Stomach (tissue), 9 donors: ENCODE data around the gene ENOX1. TPM values are rescaled to one million over a fixed set of nuclear protein-coding genes. Genes with fewer than 3 reads are reported as not detected.

Source experiments
- DNase-seq, 2 donors: peaks; one replicate each; pipeline versions ENCODE4 v3.0.0 to v3.0.0-alpha.2; 2013 to 2019
- H3K27ac ChIP-seq, 5 donors: fragments of 200-600 bp in 4 of 5; sonication (generic) in 4 of 5; one replicate each; pipeline ENCODE4 v1.5.1; 2013 to 2019; ENCODE audit warnings: mild to moderate bottlenecking in 1 of 5, moderate library complexity in 1 of 5
- H3K27me3 ChIP-seq, 3 donors: fragments of 200-600 bp; sonication (generic); one replicate each; pipeline ENCODE4 v1.5.1; 2017 to 2019; ENCODE audit warnings: mixed run types in 1 of 3
- H3K36me3 ChIP-seq, 4 donors: fragments of 200-600 bp; sonication (generic); 1 replicate in 3 of 4; 2 replicates in 1 of 4; pipeline ENCODE4 v1.5.1; 2016 to 2019
- H3K4me1 ChIP-seq, 4 donors: fragments of 200-600 bp; sonication (generic); one replicate each; pipeline ENCODE4 v1.5.1; 2016 to 2019
- H3K4me3 ChIP-seq, 4 donors: fragments of 200-600 bp; sonication (generic) in 3 of 4; one replicate each; pipeline ENCODE4 v1.5.1; 2016 to 2019; ENCODE audit warnings: mild to moderate bottlenecking in 1 of 4
- H3K9me3 ChIP-seq, 4 donors: fragments of 200-600 bp; sonication (generic); one replicate each; pipeline ENCODE4 v1.5.1; 2016 to 2019
- EP300 ChIP-seq: sonication (generic); formaldehyde crosslinking; IDR thresholded peaks from one replicate; pipeline ENCODE4 v1.6.1; 2017; ENCODE audit warnings: antibody characterized with exemption
- POLR2A ChIP-seq, 4 donors: fragments of 450-650 bp; IDR thresholded peaks; one replicate each; pipeline ENCODE4 v1.6.1; 2016; ENCODE audit warnings: antibody characterized with exemption in 4 of 4, control low read depth in 2 of 4, mild to moderate bottlenecking in 1 of 4, moderate library complexity in 1 of 4
- POLR2AphosphoS5 ChIP-seq, 3 donors: sonication (generic); formaldehyde crosslinking; IDR thresholded peaks; one replicate each; pipeline ENCODE4 v1.6.1; 2016; ENCODE audit warnings: antibody characterized with exemption in 3 of 3
- WGBS, 5 donors: extraction: QIAGEN DNeasy Blood & Tissue Kit in 3 of 5; methylation state at CpG; one replicate each; pipeline versions ENCODE4 v1.1.5 to v1.1.7; 2013 to 2018; 5-methylcytosine and 5-hydroxymethylcytosine counted together
- intact Hi-C: fragments of 100-400 bp; cut with DNase I; formaldehyde crosslinking; loops from one replicate; pipeline ENCODE4 v1.15.1; 2023; ENCODE audit warnings: low total_unique reads
- polyA plus RNA-seq, 3 donors: library from polyadenylated mRNA; stranded (reverse); fragments of 200-250 nt; gene quantifications; one replicate each; pipeline ENCODE4 v1.2.3, GENCODE V29; 2013
- total RNA-seq, 5 donors: library from RNA; depleted of rRNA; stranded (reverse); fragments of >200 nt; gene quantifications; one replicate each; pipeline versions ENCODE4 v1.1.0 to v1.2.3, GENCODE V29; 2014 to 2016
- TF ChIP-seq, protein P1 (sequence below), 7 experiments: fragments of 450-650 bp in 4 of 7; fragments of 200-600 bp in 3 of 7; sonication (generic) in 3 of 7; IDR thresholded peaks; one replicate each; pipeline ENCODE4 v1.5.1; 2016 to 2019; ENCODE audit warnings: antibody characterized with exemption in 7 of 7, control low read depth in 2 of 7, mild to moderate bottlenecking in 1 of 7
- donor health status: healthy with polysubstance abuse.
- donor health status: Bipolar disorder and iron deficiency.
- donor health status: healthy.

Gene ENOX1
- total and polyA plus RNA-seq, 8 donors, result 0.46 to 6.2 (median 1.4) TPM; not detected in 1

DNA sequence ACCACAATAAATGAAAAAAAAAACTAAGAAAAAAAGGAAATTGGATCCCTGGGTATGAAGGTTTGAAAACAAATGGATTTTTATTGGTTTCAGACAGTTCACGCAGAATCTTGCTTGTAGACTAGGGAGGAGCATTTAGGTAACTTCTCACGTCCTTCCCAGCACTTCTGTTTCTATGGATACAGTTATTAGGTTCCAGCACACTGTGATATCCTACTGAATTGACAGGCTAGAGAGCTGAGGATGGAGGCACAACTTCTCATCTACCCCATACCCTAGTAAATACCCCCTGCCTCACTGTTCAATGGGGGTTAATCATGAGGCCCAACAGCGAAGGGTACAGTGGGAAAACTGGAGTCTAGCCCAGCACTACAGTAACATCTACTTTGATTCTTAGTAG is 304.1 kb downstream of the ENOX1 start:
- intact Hi-C loops, result no loop called here
- no peaks in the 10 kb centered on the region for H3K27me3 ChIP-seq
- no peaks in the 10 kb centered on the region for H3K9me3 ChIP-seq
- DNase-seq, result no peak
- no peak overlapping the region for H3K4me3 ChIP-seq
- WGBS, 5 donors, result 81 to 92% (median 91%) methylated on average over 3 of the region's 3 CpGs
- H3K27ac ChIP-seq, result no peak overlapping the region
- no peaks in the 10 kb centered on the region for H3K36me3 ChIP-seq
- TF ChIP-seq EP300 (no peak), POLR2A (IDR thresholded peaks at IDR 0.05) (no peak), POLR2AphosphoS5 (IDR thresholded peaks at IDR 0.05) (no peak)
- TF ChIP-seq, protein P1, sequence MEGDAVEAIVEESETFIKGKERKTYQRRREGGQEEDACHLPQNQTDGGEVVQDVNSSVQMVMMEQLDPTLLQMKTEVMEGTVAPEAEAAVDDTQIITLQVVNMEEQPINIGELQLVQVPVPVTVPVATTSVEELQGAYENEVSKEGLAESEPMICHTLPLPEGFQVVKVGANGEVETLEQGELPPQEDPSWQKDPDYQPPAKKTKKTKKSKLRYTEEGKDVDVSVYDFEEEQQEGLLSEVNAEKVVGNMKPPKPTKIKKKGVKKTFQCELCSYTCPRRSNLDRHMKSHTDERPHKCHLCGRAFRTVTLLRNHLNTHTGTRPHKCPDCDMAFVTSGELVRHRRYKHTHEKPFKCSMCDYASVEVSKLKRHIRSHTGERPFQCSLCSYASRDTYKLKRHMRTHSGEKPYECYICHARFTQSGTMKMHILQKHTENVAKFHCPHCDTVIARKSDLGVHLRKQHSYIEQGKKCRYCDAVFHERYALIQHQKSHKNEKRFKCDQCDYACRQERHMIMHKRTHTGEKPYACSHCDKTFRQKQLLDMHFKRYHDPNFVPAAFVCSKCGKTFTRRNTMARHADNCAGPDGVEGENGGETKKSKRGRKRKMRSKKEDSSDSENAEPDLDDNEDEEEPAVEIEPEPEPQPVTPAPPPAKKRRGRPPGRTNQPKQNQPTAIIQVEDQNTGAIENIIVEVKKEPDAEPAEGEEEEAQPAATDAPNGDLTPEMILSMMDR (IDR thresholded peaks at IDR 0.05), result no peak
- peaks cover 0 to 10% (median 3%) of the 10 kb centered on the region in 4 donors for H3K4me1 ChIP-seq

DNA sequence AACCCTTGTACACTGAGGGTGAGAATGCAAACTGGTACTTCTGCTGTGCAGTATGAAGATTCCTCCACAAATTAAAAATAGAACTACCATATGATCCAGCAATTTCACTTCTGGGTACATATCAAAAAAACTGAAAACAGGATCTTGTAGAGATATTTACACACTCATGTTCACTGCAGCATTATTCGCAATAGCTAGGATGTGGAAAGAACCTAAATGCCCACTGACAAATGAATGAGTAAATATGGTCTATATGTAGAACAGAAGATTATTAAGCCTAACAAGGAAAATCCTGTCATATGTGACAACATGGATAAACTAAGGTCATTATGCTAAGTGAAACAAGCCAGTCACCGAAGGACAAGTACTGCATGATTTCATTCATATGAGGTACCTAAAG is 304.7 kb downstream of the ENOX1 start:
- 86 to 91% (median 90%) methylated on average over 2 of the region's 2 CpGs for WGBS, 5 donors

DNA sequence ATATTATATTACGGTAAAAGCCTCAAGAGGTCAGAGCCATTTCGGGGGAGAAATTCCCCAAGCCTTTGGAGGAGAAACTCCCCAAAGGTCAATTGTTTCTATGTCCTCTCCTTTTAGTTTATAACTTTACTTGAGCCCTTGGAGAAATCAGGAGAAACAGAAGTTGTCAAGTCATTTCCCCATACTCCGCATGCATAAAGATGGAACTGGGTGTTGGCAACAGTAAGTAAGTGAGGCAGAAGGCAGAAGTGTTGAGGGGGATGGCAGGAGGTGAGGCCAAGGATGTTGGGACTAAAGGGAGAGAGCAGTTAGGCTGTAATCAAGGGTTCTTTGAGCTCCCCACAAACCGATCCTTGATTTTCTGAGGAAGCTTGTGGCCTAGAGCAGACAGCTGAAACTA is 307.9 kb downstream of the ENOX1 start:
- Histone ChIP-seq H3K27me3 (no peaks in the 10 kb centered on the region), H3K27ac (no peak overlapping the region), H3K4me1 (peaks cover 0 to 19% (median 6%) of the 10 kb centered on the region in 4 donors), H3K36me3 (no peaks in the 10 kb centered on the region), H3K4me3 (no peak overlapping the region), H3K9me3 (no peaks in the 10 kb centered on the region)
- intact Hi-C loops, result no loop called here
- DNase-seq, result no peak
- no peak for TF ChIP-seq EP300
- TF ChIP-seq POLR2A (IDR thresholded peaks at IDR 0.05), result no peak
- 81 to 96% (median 92%) methylated on average over 4 of the region's 4 CpGs for WGBS, 5 donors

More for the DNA sequence above, 304.7 kb downstream of the ENOX1 start:
- intact Hi-C loops, result no loop called here
- H3K4me3 ChIP-seq, result no peak overlapping the region
- no peak for DNase-seq
- H3K27ac ChIP-seq, result no peak overlapping the region
- peaks cover 0 to 14% (median 5%) of the 10 kb centered on the region in 4 donors for H3K4me1 ChIP-seq
- H3K36me3 ChIP-seq, result no peaks in the 10 kb centered on the region
- H3K9me3 ChIP-seq, result no peaks in the 10 kb centered on the region
- no peaks in the 10 kb centered on the region for H3K27me3 ChIP-seq
- TF ChIP-seq EP300 (no peak), POLR2A (IDR thresholded peaks at IDR 0.05) (no peak), POLR2AphosphoS5 (IDR thresholded peaks at IDR 0.05) (no peak)
- TF ChIP-seq, protein P1 (IDR thresholded peaks at IDR 0.05), result no peak

DNA sequence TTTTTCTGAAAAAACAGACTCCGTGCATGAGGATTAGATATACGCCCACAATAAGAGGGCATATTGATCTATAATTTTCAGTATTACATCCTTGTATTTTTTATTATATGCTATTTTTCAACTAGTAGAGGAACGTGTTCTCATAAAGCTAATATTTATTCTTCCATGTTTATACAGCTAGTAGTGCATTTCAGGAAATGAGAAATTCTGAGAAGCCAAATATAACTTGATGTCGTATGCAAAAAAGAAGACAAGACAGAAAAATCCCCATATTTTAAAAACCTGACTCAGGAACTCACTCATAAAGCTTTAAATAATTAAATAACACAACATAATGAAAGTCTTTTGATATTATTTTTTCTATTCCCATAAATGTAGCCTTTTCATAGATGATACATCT is 308.6 kb downstream of the ENOX1 start:
- Histone ChIP-seq H3K4me1 (peaks cover 0 to 25% (median 9%) of the 10 kb centered on the region in 4 donors), H3K36me3 (no peaks in the 10 kb centered on the region), H3K27me3 (no peaks in the 10 kb centered on the region), H3K27ac (no peak overlapping the region), H3K4me3 (no peak overlapping the region), H3K9me3 (no peaks in the 10 kb centered on the region)
- intact Hi-C loops, result no loop called here
- TF ChIP-seq POLR2A (IDR thresholded peaks at IDR 0.05) (no peak), POLR2AphosphoS5 (IDR thresholded peaks at IDR 0.05) (no peak), EP300 (no peak)
- TF ChIP-seq, protein P1 (IDR thresholded peaks at IDR 0.05), result no peak
- peak in 1 of 2 donors; percentile 20 for DNase-seq
- 13 to 36% (median 17%) methylated on average over 4 of the region's 4 CpGs for WGBS, 5 donors

DNA sequence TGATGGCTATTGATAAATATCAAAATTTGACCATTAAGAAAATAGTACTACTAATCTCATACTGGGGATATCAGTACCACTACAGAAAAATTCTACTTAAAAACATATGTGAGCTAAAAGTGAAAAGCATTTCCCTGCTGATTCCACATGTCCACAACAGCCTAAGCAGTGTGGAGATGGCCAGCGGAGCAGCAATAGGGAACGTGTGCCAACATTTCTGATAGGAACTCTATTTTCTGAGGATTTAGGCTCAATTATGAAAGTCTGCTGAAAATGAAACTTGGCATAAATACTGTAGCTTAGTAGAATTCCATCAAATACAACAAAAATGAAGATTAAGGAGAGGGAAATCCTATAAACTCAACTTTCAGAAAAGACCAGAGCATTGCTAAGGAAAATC is 311.6 kb downstream of the ENOX1 start:
- 81 to 88% (median 85%) methylated on average over 2 of the region's 2 CpGs for WGBS, 5 donors
- no peaks in the 10 kb centered on the region for H3K9me3 ChIP-seq
- H3K36me3 ChIP-seq, result no peaks in the 10 kb centered on the region
- H3K4me1 ChIP-seq, result peaks cover 0 to 36% (median 10%) of the 10 kb centered on the region in 4 donors
- TF ChIP-seq POLR2A (IDR thresholded peaks at IDR 0.05) (no peak), EP300 (no peak)
- H3K27me3 ChIP-seq, result no peaks in the 10 kb centered on the region
- intact Hi-C loops, result no loop called here
- H3K27ac ChIP-seq, result no peak overlapping the region
- DNase-seq, result peak in 1 of 2 donors; percentile 65
- no peak overlapping the region for H3K4me3 ChIP-seq
